ENCODE data around the gene C16orf54. TPM values are rescaled to one million over a fixed set of nuclear protein-coding genes. Genes with fewer than 3 reads are reported as not detected.

Gene C16orf54
- total RNA-seq, 1 experiment from 2014 or later: not detected

GRCh38 chr16:29705030-29705429 lies 40.8 kb downstream of the C16orf54 start:
- no peak for DNase-seq

More at GRCh38 chr16:29705030-29705429, 40.8 kb downstream of the C16orf54 start:
- Histone ChIP-seq H3K27me3 (ENCODE audit: insufficient read depth, low read length) (no peaks in the 10 kb centered on the region), H3K14ac (ENCODE audit: insufficient read depth, low read length) (no peak overlapping the region), H2BK5ac (ENCODE audit: insufficient read length, low read length) (no peak overlapping the region), H4K5ac (ENCODE audit: insufficient read length, low read depth, low read length) (no peak overlapping the region), H3K79me1 (ENCODE audit: insufficient read depth, low read depth, low read length, poor library complexity, severe bottlenecking) (no peaks in the 10 kb centered on the region), H3K23ac (ENCODE audit: insufficient read length, low read depth, low read length) (no peak overlapping the region), H3K27ac (ENCODE audit: insufficient read length, low read depth, low read length) (no peak overlapping the region), H3K4me1 (ENCODE audit: insufficient read depth, low read length) (no peaks in the 10 kb centered on the region; the same call in 1 of the 2 replicates), H2AK5ac (ENCODE audit: insufficient read length, low read length) (no peak overlapping the region), H2AFZ (ENCODE audit: low read length) (no peak overlapping the region), H3K23me2 (ENCODE audit: insufficient read length, low read depth, low read length, poor library complexity, severe bottlenecking) (peaks cover 3% of the 10 kb centered on the region), H2BK12ac (ENCODE audit: insufficient read length, low read depth, low read length) (no peak overlapping the region), H3K79me2 (ENCODE audit: insufficient read depth, low read length) (no peaks in the 10 kb centered on the region; the same call in 1 of the 2 replicates), H3K18ac (ENCODE audit: insufficient read length, low read depth, low read length) (no peak overlapping the region), H3K4me2 (ENCODE audit: insufficient read depth, insufficient read length, low read length) (no peak overlapping the region), H2BK20ac (ENCODE audit: low read depth, low read length, poor library complexity, severe bottlenecking) (no peak overlapping the region), H2BK15ac (ENCODE audit: low read depth, low read length) (no peak overlapping the region), H4K8ac (replicated peaks; ENCODE audit: insufficient read length, low read depth, low read length) (no peak overlapping the region), H3K56ac (ENCODE audit: insufficient read length, low read depth, low read length) (no peak overlapping the region), H4K91ac (ENCODE audit: insufficient read length, low read depth, low read length) (no peak overlapping the region), H2BK120ac (ENCODE audit: low read depth, low read length, poor library complexity, severe bottlenecking) (no peak overlapping the region), H4K20me1 (ENCODE audit: control insufficient read depth, insufficient read depth, insufficient read length) (no peaks in the 10 kb centered on the region), H3K4ac (ENCODE audit: low read depth, low read length) (no peak overlapping the region), H3K9me3 (ENCODE audit: control insufficient read depth, low read depth, low read length) (no peaks in the 10 kb centered on the region), H3K9ac (ENCODE audit: extremely low read depth, insufficient read length, low read length) (no peak overlapping the region), H3T11ph (ENCODE audit: low read length) (no peak overlapping the region)
- Mint-ChIP-seq H3K9me3 (no peaks in the 10 kb centered on the region; a peak in 1 of 5 replicates), H3K36me3 (ENCODE audit: insufficient read depth in 1 of 3, low read depth in 3 of 3) (peaks cover 0 to 3% (median 3%) of the 10 kb centered on the region in 3 experiments; a peak in 4 of 7 replicates), H3K27ac (no peak overlapping the region), H3K4me1 (peaks cover 29 to 32% of the 10 kb centered on the region in 2 experiments), H3K27me3 (ENCODE audit: low read depth) (no peaks in the 10 kb centered on the region), H3K4me3 (no peak overlapping the region)
- no peak for TF ChIP-seq CTCF (conservative IDR thresholded peaks at IDR 0.05)
- WGBS (ENCODE audit: extremely low coverage, insufficient read length, low lambda C conversion rate): no CpG with 5 or more reads among the region's 2 CpGs

Measured in H9 (cell line).